Astrocyte (in vitro differentiated cells and primary cell): ENCODE results near the gene RAD51B.

Experiments used
- EZH2 ChIP-seq: IDR thresholded peaks from 2 replicates; pipeline ENCODE4 v1.6.1; 2012; ENCODE audit warnings: mild to moderate bottlenecking, low read length, inconsistent platforms; ENCODE audit not compliant: insufficient read depth
- TF ChIP-seq, protein P1 (sequence below): IDR thresholded peaks from 2 replicates; pipeline ENCODE4 v1.5.1; 2011; ENCODE audit warnings: low read depth, mild to moderate bottlenecking, inconsistent platforms, low read length, moderate library complexity; ENCODE audit not compliant: insufficient read depth

DNA sequence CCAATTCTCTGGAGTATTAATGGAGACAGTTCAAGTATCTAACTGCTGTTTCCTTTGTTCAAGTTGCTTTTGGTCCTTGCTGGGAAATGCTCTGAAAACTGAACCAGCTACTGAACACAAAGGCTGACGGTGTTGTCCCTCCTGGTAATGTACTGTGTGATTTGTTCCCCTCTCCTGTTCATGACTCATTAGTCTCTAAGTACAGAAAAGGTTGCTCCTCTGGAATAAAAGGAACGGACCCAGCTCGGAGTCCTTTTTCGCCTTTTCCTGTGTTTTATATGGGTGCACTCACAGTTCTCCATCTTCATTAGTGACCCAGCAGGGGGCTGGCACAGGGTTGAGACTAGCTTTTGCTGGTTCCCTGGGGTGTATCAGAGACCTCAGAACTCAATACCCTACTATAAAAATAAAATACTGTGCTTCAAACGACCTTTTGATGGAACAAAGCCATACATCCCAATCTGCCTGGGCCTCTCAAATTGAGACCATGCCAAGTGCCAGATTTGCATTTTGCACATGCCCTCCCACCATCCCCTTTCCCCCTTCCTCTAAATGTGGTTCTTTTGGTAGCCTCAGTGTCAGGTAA, 269.7 kb downstream of the RAD51B start:
- TF ChIP-seq EZH2, result no peak
- TF ChIP-seq, protein P1, sequence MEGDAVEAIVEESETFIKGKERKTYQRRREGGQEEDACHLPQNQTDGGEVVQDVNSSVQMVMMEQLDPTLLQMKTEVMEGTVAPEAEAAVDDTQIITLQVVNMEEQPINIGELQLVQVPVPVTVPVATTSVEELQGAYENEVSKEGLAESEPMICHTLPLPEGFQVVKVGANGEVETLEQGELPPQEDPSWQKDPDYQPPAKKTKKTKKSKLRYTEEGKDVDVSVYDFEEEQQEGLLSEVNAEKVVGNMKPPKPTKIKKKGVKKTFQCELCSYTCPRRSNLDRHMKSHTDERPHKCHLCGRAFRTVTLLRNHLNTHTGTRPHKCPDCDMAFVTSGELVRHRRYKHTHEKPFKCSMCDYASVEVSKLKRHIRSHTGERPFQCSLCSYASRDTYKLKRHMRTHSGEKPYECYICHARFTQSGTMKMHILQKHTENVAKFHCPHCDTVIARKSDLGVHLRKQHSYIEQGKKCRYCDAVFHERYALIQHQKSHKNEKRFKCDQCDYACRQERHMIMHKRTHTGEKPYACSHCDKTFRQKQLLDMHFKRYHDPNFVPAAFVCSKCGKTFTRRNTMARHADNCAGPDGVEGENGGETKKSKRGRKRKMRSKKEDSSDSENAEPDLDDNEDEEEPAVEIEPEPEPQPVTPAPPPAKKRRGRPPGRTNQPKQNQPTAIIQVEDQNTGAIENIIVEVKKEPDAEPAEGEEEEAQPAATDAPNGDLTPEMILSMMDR, result no peak
